Heart left ventricle (tissue), 13 donors: ENCODE measurements around the gene PANK1.

ENCODE experiments used
- CTCF ChIP-seq, 12 donors: fragments of 200-600 bp; sonication (generic) in 4 of 12; IDR thresholded peaks; one replicate each; pipeline versions ENCODE4 v1.5.0 to v1.8.0; 2018 to 2022; ENCODE audit warnings: antibody characterized with exemption in 12 of 12, mild to moderate bottlenecking in 5 of 12
- POLR2A ChIP-seq, 2 donors: fragments of 450-650 bp; IDR thresholded peaks; one replicate each; pipeline ENCODE4 v1.6.1; 2017; ENCODE audit warnings: antibody characterized with exemption in 2 of 2, mild to moderate bottlenecking in 2 of 2, moderate library complexity in 2 of 2
- donor health status: ischemic (EF 13 %, LVEDD 7.1; RV severe dilation, severe dysfunction).
- donor health status: DM: no; HTN: yes; CAD: no.
- donor health status: DM: no; HTN: no; CAD: no.
- donor health status: ischemic (EF 25% LVEDD 6.9; RV normal size, moderate dysfunction).
- donor health status: ischemic (EF 25% LVEDD 5.7; RV mildly dilated, moderate dysfunction).
- donor health status: ischemic (EF 35%, LVEDD 5.7; RV mildly dilated, moderate dysfunction).
- donor health status: nonischemic (EF 11% LVEDD 7.7; RV severe dilation, severe dysfunction).
- donor health status: DM: yes; HTN: yes; CAD: no.
- donor health status: PGD.
- donor health status: ischemic (EF 29% LVEDD 5.4; RV normal size, mild dysfunction).
- donor health status: nonischemic (EF 23%, LVEDD 6.1; RV moderate dilation, normal function).

DNA sequence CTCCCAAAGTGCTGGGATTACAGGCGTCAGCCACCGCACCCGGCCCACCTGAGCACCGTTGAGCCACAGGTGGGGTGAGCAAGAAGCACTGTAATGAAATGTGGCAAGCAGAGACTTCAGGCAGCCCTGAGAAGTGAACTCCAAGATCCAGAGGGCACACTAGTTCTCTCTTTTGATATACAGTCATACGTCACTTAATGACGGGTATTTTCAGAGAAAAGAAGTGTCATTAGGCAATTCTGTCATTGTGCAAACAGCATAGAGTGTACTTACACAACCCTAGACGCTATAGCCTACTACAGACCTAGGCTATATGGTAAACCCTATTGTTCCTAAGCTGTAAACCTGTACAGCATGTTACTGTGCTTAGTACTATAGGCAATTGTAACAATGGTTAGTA is 7.9 kb downstream of the PANK1 start:
- TF ChIP-seq CTCF (IDR thresholded peaks at IDR 0.05) (no peak), POLR2A (IDR thresholded peaks at IDR 0.05) (no peak)
